Measurements from ENCODE around the gene EVA1C. TPM values are rescaled to one million over a fixed set of nuclear protein-coding genes. Genes with fewer than 3 reads are reported as not detected.

The EVA1C gene
- total and polyA plus RNA-seq, 9 of the 15 experiments (the other 6 are each of a cell fraction or from before 2014, with no cell fraction given) = 0.22 TPM; not detected in 8

- TF ChIP-seq SRSF3 (IDR thresholded peaks at IDR 0.05; ENCODE audit: insufficient read depth, low read length) = no peak
- no peak for TF ChIP-seq ZNF699 (CRISPR knock-in tag; IDR thresholded peaks at IDR 0.05; ENCODE audit: insufficient replicate concordance)
- no peak for TF ChIP-seq PHF21A (IDR thresholded peaks at IDR 0.05; ENCODE audit: borderline replicate concordance, low read depth)
- TF ChIP-seq ZNF232 (CRISPR knock-in tag; IDR thresholded peaks at IDR 0.05) = no peak
- TF ChIP-seq, protein P1, sequence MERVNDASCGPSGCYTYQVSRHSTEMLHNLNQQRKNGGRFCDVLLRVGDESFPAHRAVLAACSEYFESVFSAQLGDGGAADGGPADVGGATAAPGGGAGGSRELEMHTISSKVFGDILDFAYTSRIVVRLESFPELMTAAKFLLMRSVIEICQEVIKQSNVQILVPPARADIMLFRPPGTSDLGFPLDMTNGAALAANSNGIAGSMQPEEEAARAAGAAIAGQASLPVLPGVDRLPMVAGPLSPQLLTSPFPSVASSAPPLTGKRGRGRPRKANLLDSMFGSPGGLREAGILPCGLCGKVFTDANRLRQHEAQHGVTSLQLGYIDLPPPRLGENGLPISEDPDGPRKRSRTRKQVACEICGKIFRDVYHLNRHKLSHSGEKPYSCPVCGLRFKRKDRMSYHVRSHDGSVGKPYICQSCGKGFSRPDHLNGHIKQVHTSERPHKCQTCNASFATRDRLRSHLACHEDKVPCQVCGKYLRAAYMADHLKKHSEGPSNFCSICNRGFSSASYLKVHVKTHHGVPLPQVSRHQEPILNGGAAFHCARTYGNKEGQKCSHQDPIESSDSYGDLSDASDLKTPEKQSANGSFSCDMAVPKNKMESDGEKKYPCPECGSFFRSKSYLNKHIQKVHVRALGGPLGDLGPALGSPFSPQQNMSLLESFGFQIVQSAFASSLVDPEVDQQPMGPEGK (CRISPR knock-in tag; IDR thresholded peaks at IDR 0.05; ENCODE audit: borderline replicate concordance) = no peak
- TF ChIP-seq PHB (CRISPR knock-in tag; IDR thresholded peaks at IDR 0.05) = no peak
- peak; percentile 99 for TF ChIP-seq NFIC (IDR thresholded peaks at IDR 0.05)
- TF ChIP-seq ZNF431 (CRISPR knock-in tag; IDR thresholded peaks at IDR 0.05) = no peak
- no peak for TF ChIP-seq ZNF282 (CRISPR knock-in tag; IDR thresholded peaks at IDR 0.05)
- TF ChIP-seq CBFA2T2 (conservative IDR thresholded peaks at IDR 0.05) = no peak
- TF ChIP-seq RBM17 (IDR thresholded peaks at IDR 0.05; ENCODE audit: borderline replicate concordance, low read depth, low read length) = no peak
- peak; percentile 43; the same call in 1 of the 2 replicates for TF ChIP-seq ZNF830 (CRISPR knock-in tag; IDR thresholded peaks at IDR 0.05)
- TF ChIP-seq CEBPB (tag; IDR thresholded peaks at IDR 0.05) = peak; percentile 71; the same call in 1 of the 2 replicates
- TF ChIP-seq PPARD (CRISPR knock-in tag; IDR thresholded peaks at IDR 0.05) = no peak
- no peak for TF ChIP-seq FOXA1 (IDR thresholded peaks at IDR 0.05; ENCODE audit: borderline replicate concordance)
- TF ChIP-seq, protein P2, sequence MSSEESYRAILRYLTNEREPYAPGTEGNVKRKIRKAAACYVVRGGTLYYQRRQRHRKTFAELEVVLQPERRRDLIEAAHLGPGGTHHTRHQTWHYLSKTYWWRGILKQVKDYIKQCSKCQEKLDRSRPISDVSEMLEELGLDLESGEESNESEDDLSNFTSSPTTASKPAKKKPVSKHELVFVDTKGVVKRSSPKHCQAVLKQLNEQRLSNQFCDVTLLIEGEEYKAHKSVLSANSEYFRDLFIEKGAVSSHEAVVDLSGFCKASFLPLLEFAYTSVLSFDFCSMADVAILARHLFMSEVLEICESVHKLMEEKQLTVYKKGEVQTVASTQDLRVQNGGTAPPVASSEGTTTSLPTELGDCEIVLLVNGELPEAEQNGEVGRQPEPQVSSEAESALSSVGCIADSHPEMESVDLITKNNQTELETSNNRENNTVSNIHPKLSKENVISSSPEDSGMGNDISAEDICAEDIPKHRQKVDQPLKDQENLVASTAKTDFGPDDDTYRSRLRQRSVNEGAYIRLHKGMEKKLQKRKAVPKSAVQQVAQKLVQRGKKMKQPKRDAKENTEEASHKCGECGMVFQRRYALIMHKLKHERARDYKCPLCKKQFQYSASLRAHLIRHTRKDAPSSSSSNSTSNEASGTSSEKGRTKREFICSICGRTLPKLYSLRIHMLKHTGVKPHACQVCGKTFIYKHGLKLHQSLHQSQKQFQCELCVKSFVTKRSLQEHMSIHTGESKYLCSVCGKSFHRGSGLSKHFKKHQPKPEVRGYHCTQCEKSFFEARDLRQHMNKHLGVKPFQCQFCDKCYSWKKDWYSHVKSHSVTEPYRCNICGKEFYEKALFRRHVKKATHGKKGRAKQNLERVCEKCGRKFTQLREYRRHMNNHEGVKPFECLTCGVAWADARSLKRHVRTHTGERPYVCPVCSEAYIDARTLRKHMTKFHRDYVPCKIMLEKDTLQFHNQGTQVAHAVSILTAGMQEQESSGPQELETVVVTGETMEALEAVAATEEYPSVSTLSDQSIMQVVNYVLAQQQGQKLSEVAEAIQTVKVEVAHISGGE (CRISPR knock-in tag; IDR thresholded peaks at IDR 0.05) = peak in 2 of 3 experiments; percentile 51 to 85; a peak in 2 of 6 replicates
- TF ChIP-seq, protein P3, sequence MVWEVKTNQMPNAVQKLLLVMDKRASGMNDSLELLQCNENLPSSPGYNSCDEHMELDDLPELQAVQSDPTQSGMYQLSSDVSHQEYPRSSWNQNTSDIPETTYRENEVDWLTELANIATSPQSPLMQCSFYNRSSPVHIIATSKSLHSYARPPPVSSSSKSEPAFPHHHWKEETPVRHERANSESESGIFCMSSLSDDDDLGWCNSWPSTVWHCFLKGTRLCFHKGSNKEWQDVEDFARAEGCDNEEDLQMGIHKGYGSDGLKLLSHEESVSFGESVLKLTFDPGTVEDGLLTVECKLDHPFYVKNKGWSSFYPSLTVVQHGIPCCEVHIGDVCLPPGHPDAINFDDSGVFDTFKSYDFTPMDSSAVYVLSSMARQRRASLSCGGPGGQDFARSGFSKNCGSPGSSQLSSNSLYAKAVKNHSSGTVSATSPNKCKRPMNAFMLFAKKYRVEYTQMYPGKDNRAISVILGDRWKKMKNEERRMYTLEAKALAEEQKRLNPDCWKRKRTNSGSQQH (CRISPR knock-in tag; IDR thresholded peaks at IDR 0.05) = no peak
- no peak for TF ChIP-seq MCM5 (IDR thresholded peaks at IDR 0.05; ENCODE audit: low read depth)
- no peak for TF ChIP-seq ZNF395 (CRISPR knock-in tag; IDR thresholded peaks at IDR 0.05)
- no peak for TF ChIP-seq ZNF586 (CRISPR knock-in tag; conservative IDR thresholded peaks at IDR 0.05)
Measured at GRCh38 chr21:32392880-32393676, 19.4 kb upstream of the EVA1C start, which contains the start of gene URB1 (continued).
